ENCODE measurements around the gene MARK3.
"Not testable (repeated sequence)": the region's sequence is repeated elsewhere in the genome, so short reads cannot be mapped to it uniquely, and the experiment has no call there.

Gene MARK3

DNA sequence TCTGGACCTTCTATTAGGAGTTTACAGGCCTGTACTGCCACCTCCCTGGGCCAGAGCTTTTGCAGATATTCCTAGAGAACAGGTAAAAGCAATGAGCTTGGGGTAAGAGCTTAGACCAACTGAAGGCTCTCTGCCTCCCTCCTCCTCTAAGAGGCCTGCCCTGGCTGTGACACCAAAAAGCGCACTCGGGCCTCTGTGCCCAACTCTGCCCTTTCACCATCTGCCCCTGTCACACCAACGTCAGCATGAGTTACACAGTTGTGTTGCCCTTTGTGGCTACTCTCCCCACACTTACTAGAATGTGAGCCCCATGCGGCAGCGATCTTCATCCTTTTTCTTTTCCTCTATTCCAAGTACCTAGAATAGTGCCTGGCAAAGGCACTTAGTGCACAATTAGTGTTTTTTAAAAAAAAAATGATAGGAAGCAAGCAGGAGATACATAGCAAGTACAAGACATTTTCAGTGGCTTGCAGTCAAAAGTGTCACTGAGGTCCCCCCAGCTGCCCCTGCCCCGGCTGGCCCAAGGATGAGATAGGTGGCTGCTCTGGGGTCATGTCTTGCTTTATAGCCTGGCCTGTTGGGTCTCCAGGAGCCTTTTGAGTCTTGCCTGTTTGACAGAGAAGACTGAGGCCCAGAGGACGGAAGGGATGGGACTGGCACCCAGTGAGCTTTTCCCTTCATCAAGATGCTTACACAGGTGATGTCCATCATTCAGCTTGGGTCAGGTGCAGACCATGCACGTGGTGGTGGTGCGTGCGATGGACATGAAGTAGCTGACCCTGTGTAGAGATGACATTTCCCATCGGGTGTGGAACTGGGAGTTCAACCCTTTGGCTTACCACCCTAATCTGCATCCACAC, 124.9 kb downstream of the MARK3 start:
- POLR2A ChIA-PET, result interaction anchor here (1.0 kb wide), 1 partner anchor 8 kb away, joined by 3 read pairs; no protein-coding TSS in a partner anchor
- TF ChIP-seq TARDBP (IDR thresholded peaks at IDR 0.05) (no peak), HDGF (IDR thresholded peaks at IDR 0.05; ENCODE audit: borderline replicate concordance) (no peak)
- CTCF ChIA-PET, result interaction anchor here (1.1 to 1.2 kb wide), 2 partner anchors 8 to 10 kb away, joined by 3 to 5 read pairs; no protein-coding TSS in a partner anchor
- DNase-seq (ENCODE audit: extremely low spot score), result no peak

DNA sequence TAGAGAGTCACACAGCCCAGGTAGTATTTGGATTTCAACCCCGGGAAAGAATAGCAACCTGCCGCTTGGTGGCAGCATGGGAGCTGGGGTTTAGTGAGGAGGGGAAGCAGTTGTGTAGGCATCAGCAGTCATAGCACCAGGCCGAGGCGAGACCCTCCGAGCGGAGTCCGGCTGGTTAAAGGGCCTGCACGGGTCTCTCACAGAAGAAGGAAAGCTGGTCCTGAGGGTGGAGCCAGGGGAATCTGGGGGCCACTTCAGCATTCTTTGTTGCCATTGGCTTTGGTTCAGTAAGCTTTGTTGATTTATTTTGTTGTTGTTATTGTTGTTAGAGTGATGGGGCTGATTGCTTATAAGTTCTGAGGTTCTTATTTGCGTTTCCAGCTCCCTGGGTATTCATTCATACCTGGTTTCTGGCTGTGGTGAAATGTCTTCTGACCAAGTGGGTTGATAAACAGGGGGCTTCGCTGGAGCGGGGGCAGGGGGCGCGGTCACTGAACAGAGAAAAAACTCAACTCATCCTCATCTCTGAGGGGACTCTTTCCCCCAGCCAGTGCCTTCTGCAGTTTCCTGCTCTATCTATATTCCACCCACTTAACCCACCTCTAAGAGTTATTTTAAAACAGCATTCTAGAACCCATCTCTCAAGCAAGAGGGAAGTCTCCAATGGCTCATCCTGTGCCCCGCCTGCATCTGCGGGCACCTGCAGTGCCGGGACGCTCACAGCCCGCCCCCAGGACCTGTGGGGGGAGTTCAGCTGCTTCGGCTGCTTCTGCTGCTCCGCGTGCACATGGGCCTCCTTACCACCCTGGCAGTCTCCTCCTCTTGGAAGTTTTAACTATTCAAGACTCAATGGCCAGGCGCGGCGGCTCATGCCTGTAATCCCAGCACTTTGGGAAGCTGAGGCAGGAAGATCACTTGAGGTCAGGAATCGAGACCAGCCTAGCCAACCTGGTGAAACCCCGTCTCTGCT, 125.8 kb downstream of the MARK3 start:
- ChIA-PET POLR2A (interaction anchor here (1.0 kb wide), 1 partner anchor 9 kb away, joined by 3 read pairs; no protein-coding TSS in a partner anchor), CTCF (interaction anchor here (1.1 to 1.2 kb wide), 2 partner anchors 8 to 11 kb away, joined by 3 to 5 read pairs; no protein-coding TSS in a partner anchor)
- no peak for DNase-seq (ENCODE audit: extremely low spot score)
- TF ChIP-seq FOXK2 (IDR thresholded peaks at IDR 0.05) (no peak), ELF4 (IDR thresholded peaks at IDR 0.05) (no peak)

DNA sequence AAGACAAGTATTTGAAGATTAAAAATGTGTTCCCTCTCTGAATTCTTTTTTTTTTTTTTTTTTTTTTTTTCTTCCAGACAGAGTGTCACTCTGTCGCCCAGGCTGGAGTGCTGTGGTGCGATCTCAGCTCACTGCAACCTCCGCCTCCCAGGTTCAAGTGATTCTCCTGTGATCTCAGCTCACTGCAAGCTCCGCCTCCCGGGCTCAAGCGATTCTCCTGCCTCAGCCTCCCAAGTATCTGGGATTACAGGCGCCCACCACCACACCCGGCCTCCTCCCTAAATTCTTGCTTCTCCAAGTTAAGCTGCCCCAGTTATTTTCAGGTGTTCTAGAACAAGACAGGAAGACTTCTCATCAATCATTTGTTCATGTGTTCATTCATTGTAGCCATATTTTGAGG, 127.0 kb downstream of the MARK3 start:
- DNase-seq (ENCODE audit: extremely low spot score); POLR2A ChIA-PET: not testable (repeated sequence)
- CTCF ChIA-PET, result interaction anchor here (0.7 kb wide), 1 partner anchor 9 kb away, joined by 4 read pairs; no protein-coding TSS in a partner anchor

DNA sequence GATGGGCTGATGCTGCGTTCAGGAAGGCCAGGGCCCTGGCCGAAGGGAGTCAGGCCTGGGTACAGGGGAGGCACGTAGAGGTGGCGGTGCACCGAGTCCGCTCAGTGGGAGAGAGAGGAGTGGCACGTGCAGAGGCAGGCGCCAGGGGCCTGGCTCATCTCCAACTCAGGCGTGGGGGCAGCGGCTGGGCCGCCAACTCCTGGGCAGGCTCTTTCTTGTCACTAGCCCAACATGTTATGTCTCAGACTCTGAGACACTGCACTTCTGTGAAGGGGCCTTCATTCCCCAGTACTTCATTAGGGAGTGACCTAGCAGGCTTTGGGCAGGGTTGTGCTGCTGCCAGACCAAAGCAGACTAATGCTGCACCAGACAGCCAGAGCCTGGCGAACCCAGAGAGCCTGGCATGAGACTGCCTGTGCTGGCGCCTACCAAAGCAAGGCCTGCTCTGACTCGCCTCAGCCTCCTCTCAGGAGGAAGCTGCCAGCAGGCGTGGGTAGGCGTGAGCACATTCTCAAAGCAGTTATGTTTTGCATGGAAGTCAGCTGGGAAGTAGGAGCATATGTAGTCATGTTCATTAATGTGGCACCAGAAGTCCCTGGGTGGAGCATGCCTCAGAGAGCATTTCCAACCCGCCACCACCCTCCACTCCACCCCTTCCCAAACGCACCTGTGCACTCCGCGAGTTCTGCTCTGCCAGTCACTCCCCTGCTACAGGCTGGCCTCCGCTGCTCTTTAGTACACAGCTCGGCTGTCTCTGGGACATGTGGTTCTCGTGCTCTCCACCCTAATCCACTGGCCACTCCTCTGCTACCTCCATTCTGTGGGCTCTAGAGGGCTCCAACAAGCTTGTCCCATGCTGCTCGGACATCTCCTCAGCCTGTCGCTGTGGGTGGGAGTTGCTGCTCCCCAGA, 127.7 kb downstream of the MARK3 start:
- DNase-seq (ENCODE audit: extremely low spot score), result no peak
- no peak for TF ChIP-seq FOXM1 (IDR thresholded peaks at IDR 0.05; ENCODE audit: borderline replicate concordance)
- TF ChIP-seq NFRKB (IDR thresholded peaks at IDR 0.05), result no peak
- TF ChIP-seq ELF4 (IDR thresholded peaks at IDR 0.05), result no peak
- TF ChIP-seq L3MBTL2 (conservative IDR thresholded peaks at IDR 0.05), result no peak
- no peak for TF ChIP-seq FOXA1 (IDR thresholded peaks at IDR 0.05)
- no peak for TF ChIP-seq HDGF (IDR thresholded peaks at IDR 0.05; ENCODE audit: borderline replicate concordance)
- no peak for TF ChIP-seq BHLHE40 (IDR thresholded peaks at IDR 0.05; ENCODE audit: borderline replicate concordance)
- TF ChIP-seq SP1 (IDR thresholded peaks at IDR 0.05), result no peak
- no peak for TF ChIP-seq TARDBP (IDR thresholded peaks at IDR 0.05)
- TF ChIP-seq LEF1 (IDR thresholded peaks at IDR 0.05; ENCODE audit: borderline replicate concordance), result no peak
- no peak for TF ChIP-seq ARNT (IDR thresholded peaks at IDR 0.05)
- no peak for TF ChIP-seq ZNF384 (IDR thresholded peaks at IDR 0.05)
- TF ChIP-seq, protein P1, sequence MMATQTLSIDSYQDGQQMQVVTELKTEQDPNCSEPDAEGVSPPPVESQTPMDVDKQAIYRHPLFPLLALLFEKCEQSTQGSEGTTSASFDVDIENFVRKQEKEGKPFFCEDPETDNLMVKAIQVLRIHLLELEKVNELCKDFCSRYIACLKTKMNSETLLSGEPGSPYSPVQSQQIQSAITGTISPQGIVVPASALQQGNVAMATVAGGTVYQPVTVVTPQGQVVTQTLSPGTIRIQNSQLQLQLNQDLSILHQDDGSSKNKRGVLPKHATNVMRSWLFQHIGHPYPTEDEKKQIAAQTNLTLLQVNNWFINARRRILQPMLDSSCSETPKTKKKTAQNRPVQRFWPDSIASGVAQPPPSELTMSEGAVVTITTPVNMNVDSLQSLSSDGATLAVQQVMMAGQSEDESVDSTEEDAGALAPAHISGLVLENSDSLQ (IDR thresholded peaks at IDR 0.05), result no peak
- TF ChIP-seq SUZ12 (IDR thresholded peaks at IDR 0.05), result no peak
- TF ChIP-seq CTBP1 (IDR thresholded peaks at IDR 0.05; ENCODE audit: borderline replicate concordance), result no peak
- no peak for TF ChIP-seq FOXK2 (IDR thresholded peaks at IDR 0.05)
- ChIA-PET POLR2A (no interaction called here), CTCF (no interaction called here)

DNA sequence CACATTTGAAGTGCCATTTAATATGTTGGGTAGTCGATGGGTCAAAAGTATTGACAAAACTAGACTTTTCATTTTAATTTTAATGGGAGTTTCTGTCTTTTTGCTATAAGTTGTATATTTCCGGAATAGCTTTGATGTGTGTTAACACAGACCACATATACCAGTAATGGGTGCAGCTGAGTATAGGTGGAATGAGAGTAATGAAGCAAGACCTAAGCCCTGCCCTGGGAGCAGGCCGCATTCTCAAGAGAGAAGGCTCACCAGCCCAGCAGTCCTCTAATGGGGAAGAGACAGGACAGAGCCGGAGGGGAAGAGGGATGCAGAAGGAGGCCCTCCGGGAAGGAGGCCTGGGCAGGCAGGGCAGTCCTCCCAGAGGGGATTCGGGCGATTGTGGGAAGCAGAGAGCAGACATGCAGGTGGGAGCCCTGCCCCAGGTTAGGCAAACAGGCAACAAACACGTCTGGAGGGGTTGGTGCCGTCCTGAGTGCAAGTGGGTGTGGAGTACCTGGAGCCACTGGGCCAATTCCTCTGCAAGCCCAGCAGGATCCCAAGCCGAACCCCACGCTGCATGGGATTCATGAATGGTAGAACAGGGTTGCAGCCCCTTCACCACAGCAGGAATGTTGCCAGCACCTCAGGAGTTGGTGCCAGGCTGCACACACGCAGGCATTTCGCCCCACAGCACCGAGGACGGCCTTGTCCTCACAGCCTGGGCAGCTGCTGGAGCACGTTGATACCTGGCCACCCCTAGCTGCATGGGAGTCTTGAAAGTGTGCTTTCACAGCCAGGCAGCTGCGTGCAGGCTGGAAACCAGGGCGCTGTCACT, 129.6 kb downstream of the MARK3 start:
- CTCF ChIA-PET, result interaction anchor here (0.6 kb wide), 1 partner anchor 386 kb away, joined by 4 read pairs; no protein-coding TSS in a partner anchor
- POLR2A ChIA-PET, result no interaction called here
- TF ChIP-seq NFRKB (IDR thresholded peaks at IDR 0.05) (no peak), BHLHE40 (IDR thresholded peaks at IDR 0.05; ENCODE audit: borderline replicate concordance) (no peak), SUZ12 (IDR thresholded peaks at IDR 0.05) (no peak), HDGF (IDR thresholded peaks at IDR 0.05; ENCODE audit: borderline replicate concordance) (no peak), FOXK2 (IDR thresholded peaks at IDR 0.05) (no peak)
- TF ChIP-seq, protein P1 (IDR thresholded peaks at IDR 0.05), result no peak
- DNase-seq (ENCODE audit: extremely low spot score), result no peak

Measured in HEK293T (cell line).